ENCODE measurements around the gene C9orf72. TPM values are rescaled to one million over a fixed set of nuclear protein-coding genes. Genes with fewer than 3 reads are reported as not detected.

C9orf72 gene
- total and polyA plus RNA-seq, 2 of the 8 experiments (the other 6 are each of a cell fraction or from before 2014, with no cell fraction given) = 7.2 to 17.5 TPM

GRCh38 chr9:27599870-27600238, 26.6 kb upstream of the C9orf72 start (continued):
- TF ChIP-seq, protein P1, sequence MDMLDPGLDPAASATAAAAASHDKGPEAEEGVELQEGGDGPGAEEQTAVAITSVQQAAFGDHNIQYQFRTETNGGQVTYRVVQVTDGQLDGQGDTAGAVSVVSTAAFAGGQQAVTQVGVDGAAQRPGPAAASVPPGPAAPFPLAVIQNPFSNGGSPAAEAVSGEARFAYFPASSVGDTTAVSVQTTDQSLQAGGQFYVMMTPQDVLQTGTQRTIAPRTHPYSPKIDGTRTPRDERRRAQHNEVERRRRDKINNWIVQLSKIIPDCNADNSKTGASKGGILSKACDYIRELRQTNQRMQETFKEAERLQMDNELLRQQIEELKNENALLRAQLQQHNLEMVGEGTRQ (IDR thresholded peaks at IDR 0.05; ENCODE audit: low read length) = no peak
- TF ChIP-seq, protein P2, sequence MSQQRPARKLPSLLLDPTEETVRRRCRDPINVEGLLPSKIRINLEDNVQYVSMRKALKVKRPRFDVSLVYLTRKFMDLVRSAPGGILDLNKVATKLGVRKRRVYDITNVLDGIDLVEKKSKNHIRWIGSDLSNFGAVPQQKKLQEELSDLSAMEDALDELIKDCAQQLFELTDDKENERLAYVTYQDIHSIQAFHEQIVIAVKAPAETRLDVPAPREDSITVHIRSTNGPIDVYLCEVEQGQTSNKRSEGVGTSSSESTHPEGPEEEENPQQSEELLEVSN (IDR thresholded peaks at IDR 0.05) = no peak
- TF ChIP-seq TAF1 (IDR thresholded peaks at IDR 0.05; ENCODE audit: low read depth, low read length) = no peak
